Left hindlimb (tissue), 1 donor: ENCODE measurements around the gene RAE1.

Experiments used
- DNase-seq: peaks from one replicate; pipeline ENCODE4 v3.0.0-alpha.2; 2018

Gene RAE1

DNA sequence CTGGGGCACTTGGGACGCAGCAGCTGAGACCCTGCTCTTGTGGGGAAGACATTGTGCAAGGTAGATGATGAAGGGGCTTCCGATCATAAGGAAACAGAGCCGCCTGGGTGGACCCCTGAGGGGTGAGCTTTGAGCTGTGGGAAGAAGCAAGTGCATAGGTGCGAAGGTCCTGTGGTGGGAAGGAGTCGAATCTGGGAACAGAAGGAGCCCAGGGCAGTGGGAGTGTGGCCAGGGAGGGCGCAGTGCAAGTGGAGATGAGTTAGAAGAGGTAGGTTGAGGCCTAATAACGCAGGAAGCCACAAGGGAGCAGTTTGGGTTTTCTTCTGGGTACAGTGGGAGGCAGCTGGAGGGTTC is 50.5 kb downstream of the RAE1 start:
- no peak for DNase-seq

DNA sequence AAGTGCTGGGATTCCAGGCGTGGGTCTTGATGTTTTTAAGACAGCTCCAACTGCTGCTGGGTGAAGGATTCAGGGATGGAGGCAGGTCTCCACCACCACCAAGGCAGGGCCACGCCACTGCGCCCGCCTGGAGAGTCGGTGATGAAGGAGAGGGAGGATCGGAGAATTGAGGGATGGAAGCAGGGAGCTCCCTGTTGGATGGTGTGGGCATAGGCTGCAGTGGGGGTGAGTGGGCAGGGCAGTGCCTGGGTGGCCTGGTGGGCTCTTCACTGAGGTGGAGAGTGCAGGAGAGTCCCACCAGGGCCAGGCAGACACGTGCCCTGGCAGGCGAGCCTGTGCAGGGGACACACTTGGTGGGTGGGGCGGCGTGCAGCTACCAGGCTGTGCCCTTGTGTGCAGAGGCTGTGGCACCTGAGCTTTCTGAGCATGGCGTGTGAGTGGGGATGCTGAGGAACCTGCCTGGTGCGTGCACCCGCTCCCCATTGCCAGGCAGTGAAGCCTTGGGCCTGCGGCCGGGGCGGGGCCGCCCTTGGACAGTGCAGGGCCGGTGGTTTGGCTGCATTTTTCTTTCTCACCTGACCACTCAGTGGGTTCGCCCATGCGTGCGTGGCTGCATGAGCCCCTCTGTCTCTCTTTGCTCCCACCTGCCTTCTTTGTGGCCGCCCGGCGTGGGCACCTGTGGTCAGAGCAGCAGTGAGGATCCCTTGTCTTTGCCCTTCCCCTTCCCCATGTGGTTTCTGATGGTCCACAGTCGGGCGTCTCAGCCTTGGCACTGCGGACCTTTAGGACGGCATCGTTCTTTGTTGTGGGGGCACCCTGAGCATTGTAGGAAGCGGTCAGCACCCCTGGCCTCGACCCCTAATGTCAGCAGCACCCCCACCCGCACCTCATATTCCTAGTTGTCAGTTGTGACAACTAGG is 51.4 kb downstream of the RAE1 start:
- no peak for DNase-seq

DNA sequence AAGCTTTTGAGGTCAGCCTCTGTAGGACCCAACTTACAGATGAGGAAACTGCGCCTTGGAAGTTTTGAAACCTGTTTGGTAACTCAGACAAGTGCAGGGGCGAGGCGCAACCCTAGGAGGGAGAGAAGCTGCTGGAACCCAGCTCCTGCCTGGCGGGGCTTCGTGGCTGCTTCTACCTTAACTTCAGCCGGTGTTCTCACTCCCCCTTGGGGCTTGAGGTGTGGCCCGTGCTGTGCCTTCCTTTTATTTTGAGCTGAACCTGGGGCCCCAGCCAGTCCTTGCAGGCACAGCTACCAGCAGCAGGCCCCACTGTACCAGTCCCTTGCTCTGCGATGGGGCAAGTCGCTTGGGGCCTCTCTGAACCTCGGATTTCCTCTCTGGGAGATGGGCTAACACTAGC is 52.2 kb downstream of the RAE1 start:
- no peak for DNase-seq

DNA sequence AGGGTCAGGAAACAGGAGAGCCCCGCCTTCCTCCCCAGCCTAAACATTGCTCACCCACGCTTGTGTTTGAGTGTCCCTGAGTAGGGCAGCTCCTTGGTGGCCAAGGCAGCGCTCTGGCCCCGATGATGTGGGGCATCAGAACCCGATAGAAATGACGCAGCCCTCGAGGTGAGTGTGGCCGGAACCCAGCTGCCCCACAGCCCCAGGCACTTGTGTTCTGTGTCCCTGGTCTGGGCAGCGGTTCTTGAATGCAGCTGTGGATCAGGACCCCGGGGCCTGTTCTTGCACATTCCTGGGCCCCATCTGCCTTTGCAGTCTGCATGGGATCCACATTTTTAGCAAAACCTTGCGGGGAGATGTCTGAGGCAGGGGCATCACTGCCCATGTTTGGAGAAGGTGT is 53.0 kb downstream of the RAE1 start:
- DNase-seq, result no peak

DNA sequence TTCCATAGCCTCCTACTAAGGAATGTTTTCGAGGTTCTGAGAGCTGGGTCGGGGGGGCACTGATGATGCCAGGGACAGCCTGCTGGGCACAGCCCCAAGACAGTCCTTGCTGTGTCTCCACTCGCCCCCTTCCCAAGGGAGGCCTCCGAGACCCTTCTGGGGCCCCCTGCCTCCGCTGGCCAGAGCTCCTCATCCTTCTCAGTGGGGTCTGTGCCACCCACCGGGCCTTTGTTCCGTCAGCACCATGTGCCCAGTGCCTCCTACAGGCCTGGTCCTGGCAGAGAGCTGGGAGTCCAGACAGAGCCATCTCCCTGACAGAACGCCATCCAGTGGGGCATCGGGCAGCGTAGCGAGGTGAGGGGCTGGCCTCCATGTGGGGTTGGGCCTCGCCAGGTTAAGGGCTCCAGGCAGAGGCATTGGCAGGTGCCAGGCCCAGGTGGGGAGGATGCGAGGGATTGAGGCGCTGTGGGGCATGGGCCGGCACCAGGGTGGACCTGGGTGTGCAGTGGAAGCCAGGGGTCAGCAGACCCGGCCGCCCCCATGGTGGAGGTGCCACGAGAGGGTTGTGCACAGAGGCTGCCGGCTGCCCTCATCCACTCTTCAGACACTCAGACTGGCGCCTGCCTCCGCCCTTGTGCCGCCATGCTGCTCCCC is 53.5 kb downstream of the RAE1 start:
- no peak for DNase-seq

DNA sequence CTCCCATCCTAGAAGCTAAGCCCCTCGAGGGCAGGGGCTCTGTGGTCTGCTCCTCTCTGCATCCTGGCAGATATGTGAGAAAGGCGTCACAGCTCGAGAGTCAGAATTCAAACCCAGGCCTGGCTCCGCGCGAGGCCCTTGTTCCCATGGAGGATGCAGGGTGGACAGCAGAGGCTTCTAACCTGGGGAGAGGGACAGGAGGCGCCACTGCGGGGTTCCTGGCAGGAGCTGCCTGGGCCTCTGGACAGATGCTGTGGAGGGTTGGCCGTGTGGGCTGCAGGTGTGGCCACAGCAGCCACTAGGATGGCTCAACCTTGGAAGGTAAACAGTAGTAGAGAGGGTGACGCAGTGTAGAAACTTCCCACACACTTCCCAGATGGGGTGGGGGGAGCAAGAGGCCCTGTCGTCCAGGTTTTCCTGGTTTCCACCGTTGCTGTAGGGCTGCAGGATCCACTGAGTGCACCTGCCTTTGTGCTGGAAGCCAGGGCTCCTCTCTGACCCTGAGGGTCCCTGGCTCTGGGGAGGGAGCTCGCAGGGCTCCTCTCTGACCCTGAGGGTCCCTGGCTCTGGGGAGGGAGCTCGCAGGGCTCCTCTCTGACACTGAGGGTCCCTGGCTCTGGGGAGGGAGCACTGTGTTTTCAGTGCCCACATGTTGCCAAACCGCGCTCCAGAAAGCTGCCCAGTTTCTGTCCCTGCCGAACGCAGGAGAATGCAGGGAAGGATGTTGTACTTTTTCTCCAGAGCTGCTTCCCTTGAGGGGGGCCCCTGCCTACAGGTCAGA is 54.4 kb downstream of the RAE1 start:
- DNase-seq, result no peak

DNA sequence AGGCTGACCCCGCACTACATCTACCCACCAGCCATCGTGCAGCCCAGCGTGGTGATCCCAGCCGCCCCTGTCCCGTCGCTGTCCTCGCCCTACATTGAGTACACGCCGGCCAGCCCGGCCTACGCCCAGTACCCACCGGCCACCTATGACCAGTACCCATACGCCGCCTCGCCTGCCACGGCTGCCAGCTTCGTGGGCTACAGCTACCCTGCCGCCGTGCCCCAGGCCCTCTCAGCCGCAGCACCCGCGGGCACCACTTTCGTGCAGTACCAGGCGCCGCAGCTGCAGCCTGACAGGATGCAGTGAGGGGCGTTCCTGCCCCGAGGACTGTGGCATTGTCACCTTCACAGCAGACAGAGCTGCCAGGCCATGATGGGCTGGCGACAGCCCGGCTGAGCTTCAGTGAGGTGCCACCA is 56.5 kb downstream of the RAE1 start:
- DNase-seq, result no peak

DNA sequence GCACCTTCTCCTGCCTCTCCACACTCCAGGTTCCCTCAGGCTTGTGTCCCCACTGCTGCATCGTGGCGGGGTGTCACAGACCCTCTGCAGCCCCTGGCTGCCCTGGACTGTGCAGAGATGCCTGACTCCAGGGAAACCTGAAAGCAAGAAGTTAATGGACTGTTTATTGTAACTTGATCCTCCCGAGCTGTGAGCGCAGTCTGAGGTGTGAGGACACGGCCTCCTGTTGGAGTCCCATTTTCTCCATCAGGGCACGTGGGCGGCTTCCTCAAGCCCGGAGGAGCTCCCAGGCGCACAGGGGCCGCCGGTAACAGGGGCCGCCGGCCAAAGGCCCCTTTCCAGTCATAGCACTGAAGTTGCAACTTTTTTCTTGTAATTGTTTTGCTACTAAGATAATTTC is 57.1 kb downstream of the RAE1 start:
- no peak for DNase-seq

DNA sequence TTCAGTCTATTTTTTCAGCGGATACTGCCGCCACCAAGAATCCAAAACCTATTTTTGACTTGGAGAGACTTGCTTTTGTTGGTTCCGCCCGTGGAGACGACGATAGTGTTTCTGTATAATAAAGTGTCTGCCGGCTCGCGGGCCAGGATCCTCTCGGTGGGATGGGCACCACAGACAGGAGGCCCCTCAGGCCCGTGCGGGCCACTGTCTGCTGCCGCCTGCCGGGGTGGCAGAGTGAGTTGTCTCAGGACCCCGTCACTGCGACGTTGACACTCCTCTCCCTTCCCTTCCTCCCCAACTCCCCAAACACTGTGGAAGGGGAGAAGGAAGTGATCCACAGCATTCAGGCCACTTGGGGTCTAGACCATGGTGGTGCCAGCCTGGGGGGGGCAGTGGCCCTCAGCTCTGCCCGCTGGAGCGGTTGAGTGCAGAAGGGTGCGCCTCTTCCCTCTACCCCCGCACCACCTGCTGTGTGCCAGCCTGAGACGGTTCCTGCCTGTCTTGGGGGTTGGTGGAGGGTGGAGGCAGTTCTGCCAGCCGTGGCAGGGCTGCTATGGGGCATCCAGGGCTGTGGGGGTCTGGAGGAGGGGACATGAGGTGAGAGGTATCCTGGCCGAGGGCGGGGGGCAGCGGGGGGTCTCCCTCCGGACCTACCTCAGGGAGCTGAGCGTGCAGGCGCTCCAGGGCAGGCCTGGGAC is 57.6 kb downstream of the RAE1 start:
- no peak for DNase-seq

DNA sequence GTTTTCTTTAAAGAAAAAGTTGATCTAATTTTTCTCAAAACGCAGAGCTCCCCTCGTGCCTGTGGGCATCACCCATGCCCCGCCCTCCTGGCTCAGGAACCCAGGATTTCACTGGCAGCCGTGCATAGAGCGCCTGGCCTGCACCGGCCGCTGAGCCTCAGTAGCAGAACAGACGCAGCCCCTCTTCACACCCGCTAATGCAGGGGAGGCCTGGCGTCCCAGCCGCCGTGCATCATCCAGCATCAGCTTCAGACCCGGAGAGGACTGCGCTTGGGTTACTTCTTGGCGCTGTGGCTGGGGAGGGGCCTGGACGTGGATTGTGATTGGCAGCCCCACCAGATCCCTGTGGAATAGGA is 58.2 kb downstream of the RAE1 start:
- DNase-seq, result no peak

DNA sequence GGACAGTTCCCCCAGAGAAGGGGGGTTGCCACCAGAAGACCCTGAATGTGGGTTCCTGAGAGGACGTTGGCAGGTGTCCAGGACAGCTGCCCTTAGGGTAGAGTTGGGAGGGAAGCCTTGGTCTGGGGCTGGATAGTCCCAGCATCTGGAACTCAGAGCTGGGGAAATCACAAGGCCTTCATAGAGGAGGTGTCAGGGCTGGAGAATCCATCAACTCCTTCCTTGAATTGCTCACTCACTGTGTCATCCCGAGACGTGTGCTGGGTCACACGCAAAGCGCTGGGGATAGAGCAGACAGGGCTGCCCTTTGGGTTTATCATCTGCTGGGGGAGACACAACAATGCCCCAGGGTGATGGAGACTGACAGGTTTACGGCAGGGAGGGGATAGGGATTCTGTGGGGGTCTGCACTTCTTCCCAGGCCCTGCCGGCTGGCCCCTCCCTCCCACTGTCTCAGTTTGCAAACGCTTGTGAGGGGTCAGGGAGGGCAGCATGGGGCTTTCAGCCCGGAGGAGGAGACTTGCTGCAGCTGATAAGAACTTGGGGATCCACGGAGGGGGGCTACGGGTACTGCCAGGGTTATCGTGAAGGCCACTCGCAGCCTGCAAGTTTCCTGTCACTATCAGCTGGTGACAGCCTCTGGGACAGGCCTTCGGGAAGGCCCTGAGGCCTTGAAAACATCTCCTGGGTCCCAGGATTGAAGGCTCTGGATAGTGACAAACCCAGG is 58.8 kb downstream of the RAE1 start:
- DNase-seq, result no peak

DNA sequence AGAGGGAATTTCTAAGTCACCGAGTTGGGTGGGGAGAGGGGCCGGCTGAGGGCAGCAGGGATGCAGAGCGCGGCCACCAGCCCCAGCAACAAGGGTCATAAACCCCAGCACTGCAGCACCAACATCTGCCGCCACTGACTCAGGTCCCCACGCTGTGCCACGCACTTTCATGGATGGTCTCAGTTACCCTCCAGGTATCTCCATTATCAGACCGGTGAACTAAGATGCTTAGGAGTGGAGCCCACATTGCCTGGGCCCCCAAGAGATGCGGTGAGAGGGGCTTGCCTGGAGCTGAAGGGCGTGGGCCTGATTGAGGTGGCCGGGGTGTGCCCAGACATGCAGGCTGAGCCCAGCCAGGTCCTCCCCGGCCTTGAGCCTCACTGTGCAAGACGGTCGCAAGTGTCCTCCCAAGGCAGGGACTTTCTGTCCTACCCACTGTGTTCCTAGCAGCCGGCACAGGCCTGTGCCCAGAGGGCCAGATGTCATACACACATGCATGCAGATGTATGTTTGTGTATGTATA is 59.4 kb downstream of the RAE1 start:
- no peak for DNase-seq

DNA sequence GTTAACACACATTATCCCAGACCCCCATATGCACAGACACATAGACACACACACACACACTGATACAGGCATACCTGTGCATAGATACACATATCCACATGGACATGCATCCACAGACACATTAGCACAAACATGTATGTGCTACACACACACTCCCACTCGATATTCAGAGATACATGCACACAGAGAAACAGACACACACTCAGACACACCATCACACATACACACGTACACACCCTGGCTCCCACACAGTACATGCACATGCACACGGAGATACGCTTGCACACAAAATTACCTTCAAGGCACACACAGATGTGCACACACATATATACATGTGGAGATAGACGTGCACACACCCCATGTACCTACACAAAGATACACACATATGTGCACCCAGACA is 59.9 kb downstream of the RAE1 start:
- no peak for DNase-seq

DNA sequence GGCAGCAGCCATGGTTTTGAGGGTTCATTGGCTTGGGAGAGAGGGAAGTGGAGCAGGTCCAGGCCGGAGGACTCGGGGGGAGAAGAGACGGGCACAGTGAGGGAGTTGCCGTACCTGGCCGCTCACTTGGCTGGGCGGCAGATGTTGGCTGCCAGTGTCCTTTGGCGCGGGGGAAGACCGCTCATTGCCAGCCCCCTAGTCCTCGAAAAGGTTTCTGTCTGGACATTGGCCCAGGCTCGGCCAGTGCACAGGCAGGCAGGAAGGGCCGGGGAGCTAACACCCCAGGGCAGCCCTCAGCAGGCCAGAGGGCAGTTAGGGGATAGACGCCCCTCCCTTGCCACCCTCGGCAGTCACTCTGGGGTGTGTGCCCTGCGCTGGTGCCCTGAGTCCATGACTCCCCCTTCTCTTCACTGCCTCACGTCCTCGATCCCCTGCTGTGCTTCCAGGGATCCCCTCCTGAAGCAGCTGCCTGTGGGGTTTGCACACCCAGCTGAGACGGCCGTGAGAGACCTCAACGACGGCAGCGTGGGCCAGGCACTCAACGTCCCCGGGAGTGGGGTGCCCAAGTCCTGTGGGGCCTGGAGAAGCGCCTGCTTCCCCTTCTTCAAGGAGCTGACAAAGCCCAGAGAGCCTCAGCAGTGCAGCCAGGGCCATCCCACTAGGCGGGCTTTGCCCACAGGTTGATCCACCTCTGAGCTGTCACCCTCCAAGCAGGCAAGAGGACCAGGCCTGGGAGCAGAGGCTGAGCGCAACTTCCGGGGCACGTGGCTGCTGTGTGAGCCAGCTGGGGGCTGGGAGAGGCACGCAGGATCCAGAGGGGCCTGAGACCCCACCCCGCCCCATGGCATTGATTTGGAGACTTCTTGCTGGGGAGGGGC is 60.6 kb downstream of the RAE1 start:
- DNase-seq, result no peak

DNA sequence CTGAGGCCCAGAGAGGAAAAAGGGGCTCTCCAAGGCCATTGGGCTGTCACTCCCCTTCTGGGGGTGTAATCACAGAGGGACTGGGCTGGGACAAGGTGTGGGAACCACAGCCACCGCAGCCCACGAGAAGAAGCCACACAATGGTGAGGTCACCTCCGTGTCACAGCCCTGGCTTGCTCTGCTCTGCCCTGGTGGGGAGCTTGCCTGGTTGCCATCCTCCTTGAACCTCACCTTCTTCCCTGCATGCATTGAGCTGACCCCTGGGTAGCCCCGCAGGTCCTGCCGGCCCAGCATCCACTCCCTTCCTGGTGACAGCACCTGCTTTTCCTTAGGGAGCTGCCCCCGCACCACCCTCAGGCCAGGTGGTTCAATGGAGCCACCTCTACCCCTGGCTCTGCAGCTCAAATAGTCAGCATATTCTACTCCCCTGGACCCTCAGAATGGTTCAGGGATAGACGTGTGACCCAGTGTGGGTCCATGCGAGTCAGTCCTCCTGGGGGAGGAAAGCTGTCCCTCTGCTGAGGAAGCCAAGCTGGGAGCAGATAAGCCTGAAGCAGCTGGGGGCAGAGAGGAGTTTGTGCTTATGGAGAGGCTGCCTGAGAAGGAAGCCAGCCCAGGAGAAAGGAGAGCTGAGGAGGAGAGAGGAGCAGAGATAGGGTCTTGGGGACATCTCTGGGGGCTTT is 61.4 kb downstream of the RAE1 start:
- no peak for DNase-seq

DNA sequence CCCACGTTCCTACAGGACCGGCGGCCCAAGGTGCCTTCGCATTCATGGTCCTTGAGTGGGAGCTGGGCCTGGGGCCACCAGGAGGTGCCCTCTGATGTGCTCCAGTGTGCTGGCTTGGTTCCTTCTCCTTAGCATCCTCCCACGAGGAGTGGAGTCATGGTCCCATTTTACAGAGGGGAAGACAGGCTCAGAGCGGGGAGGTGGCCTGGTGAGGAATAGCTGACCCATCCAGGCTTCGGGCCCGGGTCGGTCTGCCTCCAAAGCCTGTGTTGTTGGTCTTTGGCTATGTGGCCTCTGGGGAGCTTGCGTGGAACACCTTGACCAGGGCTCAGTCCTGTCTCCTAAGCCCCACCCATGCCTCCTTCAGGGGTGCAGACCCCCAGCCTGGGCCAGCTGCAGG is 62.9 kb downstream of the RAE1 start:
- DNase-seq, result no peak

DNA sequence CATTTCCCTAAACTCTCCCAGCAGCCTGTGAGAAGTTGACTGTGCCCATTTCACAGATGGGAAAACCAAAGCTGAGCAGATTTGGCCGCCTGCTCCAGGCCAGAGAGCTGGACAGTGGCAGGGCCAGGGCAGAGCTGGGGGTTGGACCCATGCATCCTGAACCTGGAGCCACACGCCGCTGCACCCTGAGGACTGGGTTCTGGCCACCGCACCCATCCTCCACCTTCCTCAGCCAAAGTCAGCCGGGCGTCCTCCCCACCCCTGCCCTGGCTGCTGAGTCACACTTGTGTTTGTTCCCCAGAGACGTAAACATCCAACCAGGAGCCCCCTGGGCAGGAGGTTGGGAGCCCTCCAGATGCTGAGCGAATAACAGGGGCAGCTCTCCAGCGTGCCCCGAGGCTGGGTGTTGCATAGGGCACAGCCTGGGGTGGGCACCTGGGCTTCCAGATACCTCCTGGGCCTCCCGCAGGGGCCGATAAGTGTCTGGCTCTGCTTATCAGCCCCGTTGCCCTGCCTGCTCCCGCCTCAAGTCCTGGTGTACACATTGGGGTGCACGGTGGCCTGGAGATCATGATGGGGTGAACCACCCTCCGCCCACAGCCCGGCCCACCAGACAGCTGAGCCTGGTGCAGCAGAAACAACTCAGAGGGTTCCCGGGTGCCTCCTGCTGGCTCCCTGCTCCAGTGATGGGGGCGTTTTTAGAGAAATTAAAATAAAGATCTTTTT is 64.0 kb downstream of the RAE1 start:
- no peak for DNase-seq

DNA sequence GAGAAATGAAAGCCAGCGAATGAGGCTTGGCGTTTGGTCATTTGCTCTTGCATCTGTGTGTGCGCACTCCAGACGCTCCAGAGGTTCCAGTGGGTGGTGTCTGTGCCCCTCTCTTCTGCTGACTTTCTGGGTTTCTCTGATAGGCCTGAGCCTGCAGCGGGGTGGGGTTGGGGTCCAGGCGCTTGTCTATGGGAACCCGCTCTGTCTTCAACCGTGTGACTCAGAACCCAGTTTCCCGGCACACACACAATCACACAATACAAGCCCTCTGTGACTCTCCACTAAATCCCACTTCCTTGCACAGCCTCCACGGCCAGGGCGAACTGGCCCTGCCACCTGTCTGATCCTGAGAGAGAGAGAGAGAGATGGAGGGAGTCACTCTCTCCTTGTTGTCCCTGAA is 64.7 kb downstream of the RAE1 start:
- no peak for DNase-seq

DNA sequence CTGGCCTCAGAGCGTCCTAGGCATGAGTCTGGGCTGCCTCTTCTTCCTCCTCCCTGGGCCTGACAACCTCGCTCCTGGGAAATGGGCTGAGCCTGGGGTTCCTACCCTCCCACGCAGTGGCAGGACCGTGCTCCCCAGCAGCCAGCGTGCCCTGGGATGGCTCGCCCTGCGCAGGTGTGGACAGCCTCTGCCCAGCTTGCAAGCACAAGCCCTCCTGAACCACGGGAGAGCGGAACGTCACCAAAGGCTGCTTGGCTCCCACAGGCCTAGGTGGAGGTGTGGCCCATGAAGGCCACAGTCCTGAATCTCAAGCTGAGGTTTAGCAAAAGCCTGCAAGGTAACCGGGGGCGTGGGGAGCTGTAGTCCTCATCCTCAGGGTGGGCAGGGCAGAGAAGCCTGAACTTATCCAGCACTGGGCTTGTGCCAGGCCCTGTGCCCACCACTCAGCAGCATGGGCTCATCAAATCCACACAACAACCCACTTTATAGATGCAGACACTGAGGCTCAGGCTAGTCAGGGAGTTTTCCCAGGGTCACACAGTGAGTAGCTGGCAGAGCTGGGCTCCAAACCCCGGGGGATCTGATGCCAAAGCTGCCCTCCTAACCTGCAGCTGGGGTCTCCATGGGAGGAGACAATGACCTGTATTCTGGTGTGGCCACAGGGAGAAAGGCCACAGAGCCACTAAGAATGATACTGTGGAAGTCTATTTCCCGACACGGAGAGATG is 65.4 kb downstream of the RAE1 start:
- DNase-seq, result no peak
